Frontal cortex (tissue), 4 donors: Measurements from ENCODE around the gene GCNT4. TPM values are rescaled to one million over a fixed set of nuclear protein-coding genes. Genes with fewer than 3 reads are reported as not detected.

Experiments used
- DNase-seq, 2 donors: peaks; one replicate each; pipeline ENCODE4 v3.0.0; 2012; ENCODE audit warnings: low spot score in 2 of 2
- FAIRE-seq: peaks from 2 replicates; lab custom pipeline; 2012; peaks lifted over from hg19 to GRCh38; lab: Jason Lieb, UNC
- small RNA-seq: library from RNA; depleted of rRNA; stranded (forward); fragments of <200 nt; gene quantifications from one replicate; pipeline ENCODE3, GENCODE V24; 2014
- total RNA-seq: library from RNA; depleted of rRNA; stranded (reverse); fragments of >200 nt; gene quantifications from one replicate; pipeline ENCODE4 v1.2.3, GENCODE V29; 2014
- donor health status: control.
- donor health status: control.
- donor health status: control.

The GCNT4 gene
- total RNA-seq, 1 donor from 2014 or later, result 2.4 TPM

- DNase-seq (no peak), FAIRE-seq (no peak)
Observed at GRCh38 chr5:75020016-75020656, 32.2 kb downstream of the GCNT4 start.

- DNase-seq, result no peak
Observed at GRCh38 chr5:75018805-75019587, 33.4 kb downstream of the GCNT4 start.

GRCh38 chr5:75017971-75018370 is 34.4 kb downstream of the GCNT4 start:
- FAIRE-seq (no peak), DNase-seq (no peak)

More at GRCh38 chr5:75018805-75019587, 33.4 kb downstream of the GCNT4 start:
- no peak for FAIRE-seq

- no peak for DNase-seq
- FAIRE-seq, result no peak
Observed at GRCh38 chr5:75016896-75017295, 35.5 kb downstream of the GCNT4 start.

- no peak for DNase-seq
- FAIRE-seq, result no peak
Observed at GRCh38 chr5:75012748-75013147, 39.6 kb downstream of the GCNT4 start.

GRCh38 chr5:75010838-75011237 is 41.5 kb downstream of the GCNT4 start:
- FAIRE-seq, result no peak
- DNase-seq, result no peak

GRCh38 chr5:75009556-75010345 is 42.6 kb downstream of the GCNT4 start:
- DNase-seq (no peak), FAIRE-seq (no peak)

GRCh38 chr5:75006865-75007822 is 45.2 kb downstream of the GCNT4 start:
- DNase-seq (no peak), FAIRE-seq (no peak)

- FAIRE-seq, result no peak
- DNase-seq, result no peak
Observed at GRCh38 chr5:75005561-75005960, 46.8 kb downstream of the GCNT4 start.

Small RNAs within 50 kb of the gene (small RNA-seq; reads per million reads assigned to genes)
- not detected for gene AC093259.1

Other genes starting within 250 kb of the GCNT4 start
- 75.4 TPM for gene FAM169A, start 186.2 kb downstream of the GCNT4 start, total RNA-seq
- gene ANKRD31, start 184.3 kb upstream of the GCNT4 start, total RNA-seq, result 0.82 TPM